GM21529 (cell line): ENCODE measurements around the gene EXD2.
"Not testable (repeated sequence)": the region's sequence is repeated elsewhere in the genome, so short reads cannot be mapped to it uniquely, and the experiment has no call there.

Source experiments
- ATAC-seq: cut with Tn5 transposase; IDR thresholded peaks from one replicate; pipeline ENCODE4 v1.9.1; 2021; ENCODE audit not compliant: unreplicated experiment

The EXD2 gene

GRCh38 chr14:69275331-69275730, 84.0 kb downstream of the EXD2 start:
- no peak for ATAC-seq

- not testable (repeated sequence) for ATAC-seq
Observed at GRCh38 chr14:69277356-69277755, 86.1 kb downstream of the EXD2 start.

- no peak for ATAC-seq
Observed at GRCh38 chr14:69280746-69281291, 89.5 kb downstream of the EXD2 start.

- no peak for ATAC-seq
Observed at GRCh38 chr14:69281450-69282169, 90.3 kb downstream of the EXD2 start.

- no peak for ATAC-seq
Observed at GRCh38 chr14:69282448-69282847, 91.2 kb downstream of the EXD2 start.

GRCh38 chr14:69284170-69284569, 92.9 kb downstream of the EXD2 start:
- ATAC-seq, result no peak

GRCh38 chr14:69285661-69286255, 94.5 kb downstream of the EXD2 start:
- no peak for ATAC-seq

GRCh38 chr14:69287098-69288010, 96.1 kb downstream of the EXD2 start:
- ATAC-seq, result no peak

GRCh38 chr14:69288011-69288771, 96.9 kb downstream of the EXD2 start:
- ATAC-seq, result no peak

- ATAC-seq, result no peak
Observed at GRCh38 chr14:69288956-69289705, 97.8 kb downstream of the EXD2 start.

- no peak for ATAC-seq
Observed at GRCh38 chr14:69289811-69290520, 98.7 kb downstream of the EXD2 start.

- not testable (repeated sequence) for ATAC-seq
Observed at GRCh38 chr14:69290881-69291280, 99.6 kb downstream of the EXD2 start.

GRCh38 chr14:69291396-69291795, 100.1 kb downstream of the EXD2 start:
- ATAC-seq, result no peak

GRCh38 chr14:69291891-69292561, 100.7 kb downstream of the EXD2 start:
- ATAC-seq, result no peak
